Breast epithelium (tissue), 4 donors: ENCODE results near the gene CEP76. TPM values are rescaled to one million over a fixed set of nuclear protein-coding genes. Genes with fewer than 3 reads are reported as not detected.

Experiments used
- DNase-seq, 2 donors: peaks; one replicate each; pipeline ENCODE4 v3.0.0-alpha.2; 2019; ENCODE audit warnings: low spot score in 2 of 2
- H3K27ac ChIP-seq, 2 donors: fragments of 200-600 bp; sonication (generic) in 1 of 2; one replicate each; pipeline ENCODE4 v1.5.1; 2016 to 2019; ENCODE audit warnings: mild to moderate bottlenecking in 1 of 2
- H3K27me3 ChIP-seq, 2 donors: fragments of 200-600 bp; sonication (generic) in 1 of 2; one replicate each; pipeline versions ENCODE4 v1.5.1 to v1.6.0; 2017 to 2019; ENCODE audit warnings: control low read depth in 1 of 2, mild to moderate bottlenecking in 1 of 2
- H3K36me3 ChIP-seq: fragments of 200-600 bp; one replicate; pipeline ENCODE4 v1.5.1; 2019
- H3K4me1 ChIP-seq, 2 donors: fragments of 200-600 bp; sonication (generic); one replicate each; pipeline ENCODE4 v1.5.1; 2016 to 2019; ENCODE audit warnings: control low read depth in 1 of 2
- H3K4me3 ChIP-seq, 3 donors: fragments of 200-600 bp; sonication (generic); 1 replicate in 2 of 3; 2 replicates in 1 of 3; pipeline ENCODE4 v1.5.1; 2016 to 2019; ENCODE audit warnings: mild to moderate bottlenecking in 3 of 3, moderate library complexity in 2 of 3
- H3K9me3 ChIP-seq, 2 donors: fragments of 200-600 bp; sonication (generic) in 1 of 2; one replicate each; pipeline ENCODE4 v1.5.1; 2016 to 2019; ENCODE audit warnings: control low read depth in 1 of 2
- CTCF ChIP-seq, 3 donors: fragments of 450-650 bp; IDR thresholded peaks; one replicate each; pipeline ENCODE4 v1.5.1; 2016 to 2017; ENCODE audit warnings: antibody characterized with exemption in 3 of 3, mild to moderate bottlenecking in 3 of 3, moderate library complexity in 3 of 3
- POLR2A ChIP-seq: fragments of 450-650 bp; IDR thresholded peaks from one replicate; pipeline ENCODE4 v1.6.1; 2016; ENCODE audit warnings: antibody characterized with exemption, mild to moderate bottlenecking, moderate library complexity
- POLR2AphosphoS5 ChIP-seq, 3 donors: sonication (generic); formaldehyde crosslinking; IDR thresholded peaks; one replicate each; pipeline ENCODE4 v1.6.1; 2017; ENCODE audit warnings: antibody characterized with exemption in 3 of 3
- intact Hi-C: fragments of 100-400 bp; cut with DNase I; formaldehyde crosslinking; loops from one replicate; pipeline ENCODE4 v1.15.1; 2023; ENCODE audit warnings: low total_unique reads
- total RNA-seq, 3 donors: library from RNA; depleted of rRNA; stranded (reverse); fragments of >200 nt; gene quantifications; one replicate each; pipeline ENCODE4 v1.1.0, GENCODE V29; 2016

The CEP76 gene
- total RNA-seq, 3 donors from 2014 or later: 7.4 to 11.7 (median 9.5) TPM

DNA sequence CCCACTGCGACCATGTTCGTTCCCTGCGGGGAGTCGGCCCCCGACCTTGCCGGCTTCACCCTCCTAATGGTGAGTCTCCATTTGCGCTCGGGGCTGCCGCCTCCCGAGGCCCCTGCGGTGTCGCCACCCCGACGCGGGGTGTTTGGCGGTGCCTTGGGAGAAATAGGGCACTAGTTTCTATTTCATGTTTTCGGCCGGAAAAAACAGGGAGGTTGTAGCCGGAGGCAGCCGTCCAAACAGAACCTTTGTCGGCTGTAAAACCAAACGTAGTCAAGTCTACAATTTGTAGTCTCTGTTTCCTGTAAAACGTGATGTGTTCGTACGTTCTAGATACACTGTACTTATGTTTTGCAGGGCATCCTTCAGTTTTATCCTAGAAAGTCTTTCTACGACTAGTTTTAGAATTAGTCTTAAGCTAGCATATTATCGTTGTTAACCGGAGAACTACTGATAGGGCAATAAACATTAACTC, 609 bp upstream of the CEP76 start:
- Histone ChIP-seq H3K9me3 (no peaks in the 10 kb centered on the region), H3K27ac (peak overlapping the region; percentile 98 to 99), H3K36me3 (no peaks in the 10 kb centered on the region), H3K4me1 (peaks cover 10 to 12% of the 10 kb centered on the region in 2 donors), H3K27me3 (no peaks in the 10 kb centered on the region), H3K4me3 (peak overlapping the region; percentile 74 to 98 (median 90))
- TF ChIP-seq POLR2AphosphoS5 (IDR thresholded peaks at IDR 0.05) (no peak), POLR2A (no peak), CTCF (IDR thresholded peaks at IDR 0.05) (no peak)
- no peak for DNase-seq
- intact Hi-C loops: no loop called here

DNA sequence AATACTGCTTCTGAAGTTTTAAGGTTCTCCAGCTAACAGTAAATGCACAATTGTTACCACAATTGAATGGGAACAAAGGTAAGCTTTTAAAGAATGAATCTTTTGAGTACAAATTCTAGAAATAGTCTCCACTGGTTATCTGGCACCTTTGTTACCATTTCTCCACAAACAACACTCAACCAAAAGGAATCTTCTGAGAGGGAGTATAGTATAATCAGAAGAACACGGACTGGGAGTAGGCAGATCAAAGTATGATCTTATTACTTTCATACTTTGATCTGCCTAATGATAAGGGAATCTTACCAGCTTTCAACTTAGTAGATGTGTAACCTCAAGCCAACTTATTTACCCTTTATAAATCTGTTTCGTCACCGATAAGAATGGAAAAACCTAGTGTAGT, 1.4 kb downstream of the CEP76 start:
- TF ChIP-seq POLR2AphosphoS5 (IDR thresholded peaks at IDR 0.05): no peak
- TF ChIP-seq CTCF (IDR thresholded peaks at IDR 0.05): no peak
- TF ChIP-seq POLR2A: no peak
- Histone ChIP-seq H3K9me3 (no peaks in the 10 kb centered on the region), H3K27ac (no peak overlapping the region)

GRCh38 chr18:12699747-12700146, 2.8 kb downstream of the CEP76 start:
- Histone ChIP-seq H3K27me3 (no peaks in the 10 kb centered on the region), H3K4me3 (no peak overlapping the region), H3K36me3 (no peaks in the 10 kb centered on the region), H3K9me3 (no peaks in the 10 kb centered on the region), H3K27ac (no peak overlapping the region), H3K4me1 (peaks cover 10 to 12% of the 10 kb centered on the region in 2 donors)
- no peak for TF ChIP-seq POLR2A
- TF ChIP-seq CTCF (IDR thresholded peaks at IDR 0.05): no peak
- no peak for TF ChIP-seq POLR2AphosphoS5 (IDR thresholded peaks at IDR 0.05)
- DNase-seq: no peak
- intact Hi-C loops: loop anchor here (10.0 kb wide), 1 partner anchor 715 kb away; no protein-coding TSS in a partner anchor

More for the DNA sequence above, 1.4 kb downstream of the CEP76 start:
- Histone ChIP-seq H3K27me3 (no peaks in the 10 kb centered on the region), H3K4me3 (peak overlapping the region in 2 of 3 donors; percentile 90 to 98), H3K36me3 (no peaks in the 10 kb centered on the region), H3K4me1 (peaks cover 10 to 12% of the 10 kb centered on the region in 2 donors)
- DNase-seq: no peak
- intact Hi-C loops: no loop called here

DNA sequence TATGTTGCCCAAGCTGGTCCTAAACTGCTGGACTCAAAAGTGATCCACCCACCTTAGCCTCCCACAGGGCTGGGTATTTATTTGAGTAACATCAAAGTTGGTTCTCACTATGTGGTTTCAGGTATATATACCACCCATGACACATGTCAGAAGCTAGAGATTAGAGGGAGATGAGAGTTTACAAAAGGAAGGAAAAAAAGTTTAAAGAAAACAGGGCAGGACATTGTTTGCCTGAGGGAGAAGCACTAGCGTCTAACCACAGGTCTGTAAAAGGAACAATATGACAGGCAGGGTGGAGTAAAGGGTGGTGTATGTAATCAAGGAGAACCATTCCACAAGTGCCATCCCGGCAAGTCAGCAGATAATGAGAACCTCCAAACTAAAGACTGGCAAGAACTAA, 8.5 kb downstream of the CEP76 start:
- Histone ChIP-seq H3K27ac (no peak overlapping the region), H3K9me3 (no peaks in the 10 kb centered on the region), H3K4me3 (no peak overlapping the region), H3K36me3 (no peaks in the 10 kb centered on the region), H3K27me3 (no peaks in the 10 kb centered on the region), H3K4me1 (no peaks in the 10 kb centered on the region)
- intact Hi-C loops: loop anchor here (10.0 kb wide), 1 partner anchor 721 kb away; no protein-coding TSS in a partner anchor
- DNase-seq: no peak
- TF ChIP-seq POLR2A (no peak), POLR2AphosphoS5 (IDR thresholded peaks at IDR 0.05) (no peak), CTCF (IDR thresholded peaks at IDR 0.05) (no peak)

GRCh38 chr18:12692206-12692605, 10.3 kb downstream of the CEP76 start:
- Histone ChIP-seq H3K4me1 (no peaks in the 10 kb centered on the region), H3K4me3 (no peak overlapping the region), H3K36me3 (no peaks in the 10 kb centered on the region), H3K27me3 (no peaks in the 10 kb centered on the region), H3K27ac (no peak overlapping the region), H3K9me3 (no peaks in the 10 kb centered on the region)
- intact Hi-C loops: loop anchor here (10.0 kb wide), 1 partner anchor 723 kb away; no protein-coding TSS in a partner anchor
- no peak for TF ChIP-seq POLR2A
- TF ChIP-seq CTCF (IDR thresholded peaks at IDR 0.05): no peak
- TF ChIP-seq POLR2AphosphoS5 (IDR thresholded peaks at IDR 0.05): no peak
- DNase-seq: no peak
